SK-N-SH (cell line): ENCODE data around the gene NAT9. TPM values are rescaled to one million over a fixed set of nuclear protein-coding genes. Genes with fewer than 3 reads are reported as not detected.

Experiments used
- CTCF ChIA-PET: fragments of 300-600, 350-600 bp; formaldehyde crosslinking; extraction: SDS; loops from one replicate; lab custom pipeline; 2021; lab: Yijun Ruan, JAX
- POLR2A ChIA-PET: fragments of 350-600 bp; sonication (Branson Sonifier 250); formaldehyde crosslinking; extraction: SDS; loops from one replicate; lab custom pipeline; 2020; ENCODE audit warnings: antibody characterized with exemption, inconsistent platforms; lab: Yijun Ruan, JAX
- DNase-seq: peaks from one replicate; pipeline ENCODE4 v3.0.0; 2012
- H2AFZ ChIP-seq: fragments of 200-600 bp; sonication (generic); 2 replicates; pipeline ENCODE4 v1.8.1; 2016; ENCODE audit warnings: antibody characterized with exemption, mild to moderate bottlenecking, low read depth
- H3F3A ChIP-seq: fragments of 200-600 bp; sonication (generic); replicated peaks from 2 replicates; pipeline ENCODE3; 2016; ENCODE audit warnings: antibody characterized with exemption, mild to moderate bottlenecking; ENCODE audit not compliant: insufficient read depth
- H3K27ac ChIP-seq, 2 experiments: fragments of 200-500 bp in 1 of 2; fragments of 200-600 bp in 1 of 2; sonication (Bioruptor generic) in 1 of 2; sonication (generic), shearing (Covaris generic) in 1 of 2; 2 replicates each; pipeline versions ENCODE4 v1.5.1 to v1.6.1; 2014 to 2016; ENCODE audit warnings: low read depth in 2 of 2, inconsistent platforms in 1 of 2, low read length in 1 of 2, mild to moderate bottlenecking in 1 of 2, mixed read lengths in 1 of 2
- H3K27me3 ChIP-seq: fragments of 200-600 bp; sonication (generic), shearing (Covaris generic); 2 replicates; pipeline ENCODE4 v1.6.1; 2016; ENCODE audit warnings: mixed run types; ENCODE audit not compliant: insufficient read depth
- H3K36me3 ChIP-seq, 2 experiments: fragments of 200-500 bp in 1 of 2; fragments of 200-600 bp in 1 of 2; sonication (Bioruptor generic) in 1 of 2; sonication (generic) in 1 of 2; replicated peaks in 1 of 2; 2 replicates each; pipeline versions ENCODE3 to v1.5.1; 2014 to 2016; ENCODE audit warnings: low read length in 1 of 2, mild to moderate bottlenecking in 1 of 2; ENCODE audit not compliant: insufficient read depth in 2 of 2, control insufficient read depth in 1 of 2
- H3K4me1 ChIP-seq, 2 experiments: fragments of 200-500 bp in 1 of 2; fragments of 200-600 bp in 1 of 2; sonication (Bioruptor generic) in 1 of 2; sonication (generic), shearing (Covaris generic) in 1 of 2; 2 replicates each; pipeline versions ENCODE4 v1.5.1 to v1.6.1; 2014 to 2016; ENCODE audit warnings: low read depth in 1 of 2, low read length in 1 of 2, mixed run types in 1 of 2; ENCODE audit not compliant: insufficient read depth in 2 of 2, control insufficient read depth in 1 of 2
- H3K4me2 ChIP-seq: fragments of 200-600 bp; sonication (generic), shearing (Covaris generic); 2 replicates; pipeline ENCODE4 v1.6.1; 2017; ENCODE audit warnings: mixed run types
- H3K4me3 ChIP-seq, 2 experiments: fragments of 200-500 bp in 1 of 2; fragments of 200-600 bp in 1 of 2; sonication (Bioruptor generic) in 1 of 2; sonication (generic), shearing (Covaris generic) in 1 of 2; 2 replicates each; pipeline versions ENCODE4 v1.5.1 to v1.8.1; 2014 to 2016; ENCODE audit warnings: low read depth in 2 of 2, inconsistent platforms in 1 of 2, low read length in 1 of 2, mild to moderate bottlenecking in 1 of 2, mixed read lengths in 1 of 2, moderate library complexity in 1 of 2
- H3K79me2 ChIP-seq: fragments of 200-600 bp; sonication (generic); 2 replicates; pipeline ENCODE4 v1.8.1; 2017; ENCODE audit warnings: mild to moderate bottlenecking; ENCODE audit not compliant: insufficient read depth
- H3K9ac ChIP-seq: fragments of 200-600 bp; sonication (generic); 2 replicates; pipeline ENCODE4 v1.6.1; 2017; ENCODE audit warnings: mixed run types
- H3K9me2 ChIP-seq: fragments of 200-600 bp; sonication (generic); 2 replicates; pipeline ENCODE4 v1.6.1; 2017; ENCODE audit warnings: mixed run types
- H3K9me3 ChIP-seq: fragments of 200-600 bp; sonication (generic); 2 replicates; pipeline ENCODE4 v1.6.1; 2017; ENCODE audit warnings: mixed run types, mild to moderate bottlenecking, moderate library complexity
- H4K20me1 ChIP-seq: fragments of 200-600 bp; sonication (generic); 2 replicates; pipeline ENCODE4 v1.6.1; 2017; ENCODE audit warnings: mild to moderate bottlenecking, mixed run types; ENCODE audit not compliant: insufficient read depth
- CHD2 ChIP-seq: fragments of 150-350 bp; IDR thresholded peaks from 2 replicates; pipeline ENCODE4 v1.6.1; 2018; ENCODE audit warnings: low read length; ENCODE audit not compliant: partially characterized antibody
- ELF1 ChIP-seq: IDR thresholded peaks from 2 replicates; pipeline ENCODE4 v1.4.0; 2012
- EP300 ChIP-seq, 2 experiments: IDR thresholded peaks; 2 replicates each; pipeline versions ENCODE4 v1.4.0 to v1.6.1; 2012; ENCODE audit warnings: borderline replicate concordance in 1 of 2, low read depth in 1 of 2, low read length in 1 of 2
- EZH2phosphoT487 ChIP-seq: fragments of 200-600 bp; sonication (generic); IDR thresholded peaks from 2 replicates; pipeline ENCODE4 v1.6.1; 2017; ENCODE audit warnings: low read depth, mixed run types, mild to moderate bottlenecking, antibody characterized with exemption, moderate library complexity, borderline replicate concordance
- GABPA ChIP-seq: IDR thresholded peaks from 2 replicates; pipeline ENCODE4 v1.4.0; 2012; ENCODE audit warnings: low read depth, mild to moderate bottlenecking
- GATA2 ChIP-seq: sonication (generic); formaldehyde crosslinking; IDR thresholded peaks from 2 replicates; pipeline ENCODE4 v1.5.0; 2020; ENCODE audit warnings: mild to moderate bottlenecking, missing genetic modification reagents
- JUND ChIP-seq: IDR thresholded peaks from 2 replicates; pipeline ENCODE4 v1.4.0; 2012
- NFIC ChIP-seq: IDR thresholded peaks from 2 replicates; pipeline ENCODE4 v1.4.0; 2012; ENCODE audit warnings: borderline replicate concordance
- POLR2AphosphoS5 ChIP-seq: IDR thresholded peaks from 2 replicates; pipeline ENCODE4 v1.6.1; 2012; ENCODE audit warnings: low read depth, low read length
- RAD21 ChIP-seq: IDR thresholded peaks from 2 replicates; pipeline ENCODE4 v1.6.1; 2012; ENCODE audit warnings: mild to moderate bottlenecking, low read length
- RXRA ChIP-seq: IDR thresholded peaks from 2 replicates; pipeline ENCODE4 v1.4.0; 2012; ENCODE audit warnings: low read depth, mild to moderate bottlenecking, borderline replicate concordance
- SIN3A ChIP-seq: IDR thresholded peaks from 2 replicates; pipeline ENCODE4 v1.6.1; 2012; ENCODE audit warnings: low read depth, mild to moderate bottlenecking, low read length, moderate library complexity, borderline replicate concordance
- TCF12 ChIP-seq: IDR thresholded peaks from 2 replicates; pipeline ENCODE4 v1.4.0; 2012
- TEAD4 ChIP-seq: IDR thresholded peaks from 2 replicates; pipeline ENCODE4 v1.4.0; 2012; ENCODE audit warnings: mild to moderate bottlenecking, borderline replicate concordance; ENCODE audit not compliant: insufficient read depth
- YY1 ChIP-seq: IDR thresholded peaks from 2 replicates; pipeline ENCODE4 v1.4.0; 2012; ENCODE audit warnings: low read depth, mild to moderate bottlenecking
- WGBS: methylation state at CpG from one replicate; pipeline ENCODE4 v1.1.6; 2017; ENCODE audit warnings: low lambda C conversion rate; 5-methylcytosine and 5-hydroxymethylcytosine counted together
- polyA plus RNA-seq, 3 experiments: library from polyadenylated mRNA; depleted of rRNA; stranded (reverse); fragments of >200 nt; gene quantifications; 2 replicates each; pipeline ENCODE4 v1.2.3, GENCODE V29; 2012
- TF ChIP-seq, protein P1 (sequence below): IDR thresholded peaks from 2 replicates; pipeline ENCODE4 v1.4.0; 2012; ENCODE audit warnings: low read depth, borderline replicate concordance
- TF ChIP-seq, protein P2 (sequence below): IDR thresholded peaks from 2 replicates; pipeline ENCODE4 v1.6.1; 2012; ENCODE audit warnings: mild to moderate bottlenecking, low read depth, low read length, moderate library complexity
- TF ChIP-seq, protein P3 (sequence below): fragments of 150-350 bp; IDR thresholded peaks from 2 replicates; pipeline ENCODE4 v1.6.1; 2017; ENCODE audit warnings: antibody characterized with exemption, low read length, low read depth, borderline replicate concordance
- TF ChIP-seq, protein P4 (sequence below): fragments of 150-350 bp; IDR thresholded peaks from 2 replicates; pipeline ENCODE4 v1.6.1; 2016; ENCODE audit warnings: mild to moderate bottlenecking, low read depth, low read length
- TF ChIP-seq, protein P5 (sequence below): IDR thresholded peaks from 2 replicates; pipeline ENCODE4 v1.4.0; 2012; ENCODE audit warnings: low read depth
- TF ChIP-seq, protein P6 (sequence below): IDR thresholded peaks from 2 replicates; pipeline ENCODE4; 2012

The NAT9 gene
- polyA plus RNA-seq, 1 of the 3 experiments (the other 2 are of a cell fraction), result 117 TPM

DNA sequence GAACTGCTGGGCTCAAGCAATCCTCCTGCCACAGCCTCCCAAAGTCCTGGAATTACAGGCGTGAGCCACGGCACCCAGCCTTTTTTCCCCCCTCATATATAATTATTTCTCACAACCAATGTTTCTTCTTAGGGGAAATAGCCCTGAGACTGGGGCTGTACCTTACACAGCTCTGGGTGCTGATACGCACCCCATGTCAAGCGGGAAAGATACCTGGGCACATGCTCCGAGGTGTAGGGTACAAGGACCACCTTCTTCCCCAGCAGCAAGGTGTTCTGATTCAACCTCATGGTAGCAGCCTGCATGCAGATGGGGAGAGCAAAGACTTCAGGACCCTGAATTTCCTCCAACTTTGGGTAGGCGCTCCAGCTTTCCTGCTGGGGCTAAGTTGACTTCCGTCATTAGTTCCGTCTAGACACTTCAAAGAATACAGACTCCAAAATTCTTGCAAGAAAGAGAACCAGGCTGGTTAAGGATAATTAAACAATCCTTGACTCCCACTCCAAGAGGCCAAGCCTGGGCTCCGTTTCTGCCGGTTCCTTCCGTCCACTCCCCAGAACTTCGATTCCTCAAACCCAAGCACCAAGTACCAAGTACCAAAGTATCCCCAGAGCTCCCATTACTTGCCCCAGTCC, 619 bp downstream of the NAT9 start (continued):
- TF ChIP-seq, protein P1, sequence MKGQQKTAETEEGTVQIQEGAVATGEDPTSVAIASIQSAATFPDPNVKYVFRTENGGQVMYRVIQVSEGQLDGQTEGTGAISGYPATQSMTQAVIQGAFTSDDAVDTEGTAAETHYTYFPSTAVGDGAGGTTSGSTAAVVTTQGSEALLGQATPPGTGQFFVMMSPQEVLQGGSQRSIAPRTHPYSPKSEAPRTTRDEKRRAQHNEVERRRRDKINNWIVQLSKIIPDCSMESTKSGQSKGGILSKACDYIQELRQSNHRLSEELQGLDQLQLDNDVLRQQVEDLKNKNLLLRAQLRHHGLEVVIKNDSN, result no peak
- TF ChIP-seq GABPA, result no peak
- TF ChIP-seq, protein P2, sequence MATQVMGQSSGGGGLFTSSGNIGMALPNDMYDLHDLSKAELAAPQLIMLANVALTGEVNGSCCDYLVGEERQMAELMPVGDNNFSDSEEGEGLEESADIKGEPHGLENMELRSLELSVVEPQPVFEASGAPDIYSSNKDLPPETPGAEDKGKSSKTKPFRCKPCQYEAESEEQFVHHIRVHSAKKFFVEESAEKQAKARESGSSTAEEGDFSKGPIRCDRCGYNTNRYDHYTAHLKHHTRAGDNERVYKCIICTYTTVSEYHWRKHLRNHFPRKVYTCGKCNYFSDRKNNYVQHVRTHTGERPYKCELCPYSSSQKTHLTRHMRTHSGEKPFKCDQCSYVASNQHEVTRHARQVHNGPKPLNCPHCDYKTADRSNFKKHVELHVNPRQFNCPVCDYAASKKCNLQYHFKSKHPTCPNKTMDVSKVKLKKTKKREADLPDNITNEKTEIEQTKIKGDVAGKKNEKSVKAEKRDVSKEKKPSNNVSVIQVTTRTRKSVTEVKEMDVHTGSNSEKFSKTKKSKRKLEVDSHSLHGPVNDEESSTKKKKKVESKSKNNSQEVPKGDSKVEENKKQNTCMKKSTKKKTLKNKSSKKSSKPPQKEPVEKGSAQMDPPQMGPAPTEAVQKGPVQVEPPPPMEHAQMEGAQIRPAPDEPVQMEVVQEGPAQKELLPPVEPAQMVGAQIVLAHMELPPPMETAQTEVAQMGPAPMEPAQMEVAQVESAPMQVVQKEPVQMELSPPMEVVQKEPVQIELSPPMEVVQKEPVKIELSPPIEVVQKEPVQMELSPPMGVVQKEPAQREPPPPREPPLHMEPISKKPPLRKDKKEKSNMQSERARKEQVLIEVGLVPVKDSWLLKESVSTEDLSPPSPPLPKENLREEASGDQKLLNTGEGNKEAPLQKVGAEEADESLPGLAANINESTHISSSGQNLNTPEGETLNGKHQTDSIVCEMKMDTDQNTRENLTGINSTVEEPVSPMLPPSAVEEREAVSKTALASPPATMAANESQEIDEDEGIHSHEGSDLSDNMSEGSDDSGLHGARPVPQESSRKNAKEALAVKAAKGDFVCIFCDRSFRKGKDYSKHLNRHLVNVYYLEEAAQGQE, result no peak
- TF ChIP-seq TCF12, result no peak
- TF ChIP-seq ELF1, result no peak
- TF ChIP-seq SIN3A, result no peak
- TF ChIP-seq, protein P3, sequence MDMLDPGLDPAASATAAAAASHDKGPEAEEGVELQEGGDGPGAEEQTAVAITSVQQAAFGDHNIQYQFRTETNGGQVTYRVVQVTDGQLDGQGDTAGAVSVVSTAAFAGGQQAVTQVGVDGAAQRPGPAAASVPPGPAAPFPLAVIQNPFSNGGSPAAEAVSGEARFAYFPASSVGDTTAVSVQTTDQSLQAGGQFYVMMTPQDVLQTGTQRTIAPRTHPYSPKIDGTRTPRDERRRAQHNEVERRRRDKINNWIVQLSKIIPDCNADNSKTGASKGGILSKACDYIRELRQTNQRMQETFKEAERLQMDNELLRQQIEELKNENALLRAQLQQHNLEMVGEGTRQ, result no peak

DNA sequence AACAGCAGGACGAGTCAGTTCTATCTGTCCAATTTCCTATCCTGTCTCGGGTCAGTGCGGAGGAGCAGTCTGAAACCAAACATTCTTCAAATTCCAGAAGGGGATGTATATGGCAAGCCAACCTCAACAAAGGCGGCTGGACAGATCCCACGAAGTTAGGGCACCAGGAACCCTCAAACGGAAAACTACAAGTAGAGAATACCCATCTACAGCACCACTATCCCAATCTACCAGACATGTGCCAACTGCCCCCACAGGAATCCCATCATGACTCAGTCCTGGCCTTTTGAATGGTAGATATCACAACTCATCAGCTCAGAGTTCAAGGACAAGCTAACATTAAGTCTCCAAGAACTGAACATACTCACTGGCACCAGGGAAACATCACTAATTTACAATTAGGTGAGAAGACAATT, 2.3 kb downstream of the NAT9 start:
- H3K27me3 ChIP-seq, result no peaks in the 10 kb centered on the region
- no peak for DNase-seq
- no peaks in the 10 kb centered on the region for H3K9me2 ChIP-seq
- H3K4me2 ChIP-seq, result peak overlapping the region; percentile 16; the same call in 1 of the 2 replicates
- ChIA-PET CTCF (interaction anchor here (1.3 to 98.1 kb wide), 7 partner anchors 17 to 207 kb away, joined by 6 to 3869 read pairs (median 35); partner anchors contain the start of genes CD300H, FDXR, GRIN2C and NHERF1), POLR2A (interaction anchor here (0.7 to 1.4 kb wide), 2 partner anchors 14 to 32 kb away, joined by 3 to 4 read pairs; no protein-coding TSS in a partner anchor)
- H4K20me1 ChIP-seq, result peaks cover 8% of the 10 kb centered on the region
- H3K27ac ChIP-seq, result peak overlapping the region in 1 of 2 experiments; percentile 52; a peak in 2 of 4 replicates
- peaks cover 51% of the 10 kb centered on the region for H3K79me2 ChIP-seq
- H3F3A ChIP-seq, result peaks cover 38% of the 10 kb centered on the region
- H3K36me3 ChIP-seq, result peaks cover 30 to 48% of the 10 kb centered on the region in 2 experiments
- H2AFZ ChIP-seq, result no peak overlapping the region
- H3K4me1 ChIP-seq, result peaks cover 14 to 23% of the 10 kb centered on the region in 2 experiments; a peak in 3 of 4 replicates
- no peak overlapping the region for H3K4me3 ChIP-seq
- H3K9ac ChIP-seq, result no peak overlapping the region
- 40% methylated on average over 6 of the region's 6 CpGs for WGBS
- no peaks in the 10 kb centered on the region for H3K9me3 ChIP-seq
- no peak for TF ChIP-seq GATA2 (CRISPR knock-in tag)
- TF ChIP-seq POLR2AphosphoS5, result no peak
- no peak for TF ChIP-seq EP300 (IDR thresholded peaks at IDR 0.05; ENCODE audit: borderline replicate concordance in 1 of 2, low read depth in 1 of 2, low read length in 1 of 2)
- TF ChIP-seq, protein P3, result no peak
- TF ChIP-seq, protein P4, sequence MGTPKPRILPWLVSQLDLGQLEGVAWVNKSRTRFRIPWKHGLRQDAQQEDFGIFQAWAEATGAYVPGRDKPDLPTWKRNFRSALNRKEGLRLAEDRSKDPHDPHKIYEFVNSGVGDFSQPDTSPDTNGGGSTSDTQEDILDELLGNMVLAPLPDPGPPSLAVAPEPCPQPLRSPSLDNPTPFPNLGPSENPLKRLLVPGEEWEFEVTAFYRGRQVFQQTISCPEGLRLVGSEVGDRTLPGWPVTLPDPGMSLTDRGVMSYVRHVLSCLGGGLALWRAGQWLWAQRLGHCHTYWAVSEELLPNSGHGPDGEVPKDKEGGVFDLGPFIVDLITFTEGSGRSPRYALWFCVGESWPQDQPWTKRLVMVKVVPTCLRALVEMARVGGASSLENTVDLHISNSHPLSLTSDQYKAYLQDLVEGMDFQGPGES, result no peak
- TF ChIP-seq CHD2, result no peak
- no peak for TF ChIP-seq TEAD4
- TF ChIP-seq EZH2phosphoT487, result no peak
- no peak for TF ChIP-seq JUND
- no peak for TF ChIP-seq SIN3A
- TF ChIP-seq RAD21, result no peak
- TF ChIP-seq, protein P5, sequence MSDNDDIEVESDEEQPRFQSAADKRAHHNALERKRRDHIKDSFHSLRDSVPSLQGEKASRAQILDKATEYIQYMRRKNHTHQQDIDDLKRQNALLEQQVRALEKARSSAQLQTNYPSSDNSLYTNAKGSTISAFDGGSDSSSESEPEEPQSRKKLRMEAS, result no peak
- no peak for TF ChIP-seq RXRA
- 0 out of 2 replicates have a peak, but pooled peaks have one; percentile 7 for TF ChIP-seq NFIC
- no peak for TF ChIP-seq YY1
- TF ChIP-seq, protein P6, sequence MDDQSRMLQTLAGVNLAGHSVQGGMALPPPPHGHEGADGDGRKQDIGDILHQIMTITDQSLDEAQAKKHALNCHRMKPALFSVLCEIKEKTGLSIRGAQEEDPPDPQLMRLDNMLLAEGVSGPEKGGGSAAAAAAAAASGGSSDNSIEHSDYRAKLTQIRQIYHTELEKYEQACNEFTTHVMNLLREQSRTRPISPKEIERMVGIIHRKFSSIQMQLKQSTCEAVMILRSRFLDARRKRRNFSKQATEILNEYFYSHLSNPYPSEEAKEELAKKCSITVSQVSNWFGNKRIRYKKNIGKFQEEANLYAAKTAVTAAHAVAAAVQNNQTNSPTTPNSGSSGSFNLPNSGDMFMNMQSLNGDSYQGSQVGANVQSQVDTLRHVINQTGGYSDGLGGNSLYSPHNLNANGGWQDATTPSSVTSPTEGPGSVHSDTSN, result no peak
- TF ChIP-seq, protein P1, result no peak
